PC-3 (cell line): Measurements from ENCODE around the gene GTPBP3. TPM values are rescaled to one million over a fixed set of nuclear protein-coding genes. Genes with fewer than 3 reads are reported as not detected.

Experiments used
- ATAC-seq: fragments of 200-7000 bp; cut with Tn5 transposase; 2 replicates; pipeline ENCODE4 v1.9.1; 2020; ENCODE audit warnings: mild to moderate bottlenecking, moderate library complexity
- BruUV-seq: library from RNA; stranded (reverse); fragments of 400-500 nt; replicated peaks from 2 replicates; lab custom pipeline; 2021; lab: Mats Ljungman, UMichigan
- CTCF ChIA-PET: fragments of 300-600 bp; sonication (Branson Sonifier 250); formaldehyde crosslinking; loops from one replicate; lab custom pipeline; 2022; ENCODE audit warnings: antibody characterized with exemption; lab: Charles Lee
- POLR2A ChIA-PET: fragments of 300-600 bp; sonication (Branson Sonifier 250); formaldehyde crosslinking; loops from one replicate; lab custom pipeline; 2022; ENCODE audit warnings: antibody characterized with exemption; ENCODE audit not compliant: unreplicated experiment; lab: Charles Lee
- DNase-seq: peaks from one replicate; pipeline ENCODE4 v3.0.0-alpha.2; 2015
- H2AFZ ChIP-seq: fragments of 300-600 bp; sonication (generic); 2 replicates; pipeline ENCODE4 v1.6.0; 2016; ENCODE audit warnings: antibody characterized with exemption, low read length
- H3F3A ChIP-seq: fragments of 300-600 bp; sonication (generic); one replicate; pipeline ENCODE4 v1.6.0; 2017; ENCODE audit warnings: antibody characterized with exemption, low read length, control low read depth, mild to moderate bottlenecking; ENCODE audit not compliant: unreplicated experiment
- H3K27ac ChIP-seq: fragments of 300-600 bp; sonication (generic); 2 replicates; pipeline ENCODE4 v1.5.1; 2016; ENCODE audit warnings: mild to moderate bottlenecking, low read length
- H3K27me3 ChIP-seq: fragments of 300-600 bp; sonication (generic); 2 replicates; pipeline ENCODE4 v1.6.1; 2016; ENCODE audit warnings: low read length, mixed read lengths
- H3K36me3 ChIP-seq: fragments of 300-600 bp; sonication (generic); 2 replicates; pipeline ENCODE4 v1.6.1; 2016; ENCODE audit warnings: low read depth, mixed run types, low read length, mixed read lengths
- H3K4me1 ChIP-seq: fragments of 300-600 bp; sonication (generic); 2 replicates; pipeline ENCODE4 v1.5.1; 2016; ENCODE audit warnings: low read length; ENCODE audit not compliant: insufficient read depth
- H3K4me2 ChIP-seq: fragments of 300-600 bp; sonication (generic); 2 replicates; pipeline ENCODE4 v1.6.0; 2016; ENCODE audit warnings: low read length
- H3K4me3 ChIP-seq: fragments of 300-600 bp; sonication (generic); 2 replicates; pipeline ENCODE4 v1.5.1; 2016; ENCODE audit warnings: mild to moderate bottlenecking, low read length, mixed read lengths
- H3K79me2 ChIP-seq: fragments of 300-600 bp; sonication (generic); 2 replicates; pipeline ENCODE4 v1.6.1; 2017; ENCODE audit warnings: low read length, mixed read lengths
- H3K9ac ChIP-seq: fragments of 300-600 bp; sonication (generic); 2 replicates; pipeline ENCODE4 v1.6.0; 2016; ENCODE audit warnings: mild to moderate bottlenecking, low read length
- H3K9me2 ChIP-seq: fragments of 300-600 bp; sonication (generic); replicated peaks from 2 replicates; pipeline ENCODE4 v1.6.1; 2016; ENCODE audit warnings: mixed run types, low read length, mixed read lengths
- H3K9me3 ChIP-seq: fragments of 300-600 bp; sonication (generic); 2 replicates; pipeline ENCODE4 v1.6.1; 2016; ENCODE audit warnings: low read length, mixed read lengths
- H4K20me1 ChIP-seq: fragments of 300-600 bp; sonication (generic); 2 replicates; pipeline ENCODE4 v1.6.1; 2016; ENCODE audit warnings: low read length, mixed read lengths
- EZH2 ChIP-seq: fragments of 300-600 bp; sonication (generic); IDR thresholded peaks from one replicate; pipeline ENCODE4 v1.6.1; 2017; ENCODE audit warnings: antibody characterized with exemption, mild to moderate bottlenecking, low read length; ENCODE audit not compliant: unreplicated experiment
- EZH2phosphoT487 ChIP-seq: fragments of 300-600 bp; sonication (generic); IDR thresholded peaks from 2 replicates; pipeline ENCODE4 v1.6.1; 2018; ENCODE audit warnings: mild to moderate bottlenecking, antibody characterized with exemption, low read length, borderline replicate concordance
- intact Hi-C: fragments of 100-400 bp; cut with micrococcal nuclease; formaldehyde crosslinking; loops from 2 replicates; pipeline ENCODE4 v1.9.0; 2023
- total RNA-seq: library from RNA; depleted of rRNA; stranded (reverse); fragments of >200 nt; gene quantifications from 2 replicates; pipeline ENCODE4 v1.2.3, GENCODE V29; 2014
- TF ChIP-seq, protein P1 (sequence below): fragments of 300-600 bp; sonication (generic); conservative IDR thresholded peaks from 2 replicates; pipeline ENCODE4 v1.5.1; 2017; ENCODE audit warnings: antibody characterized with exemption, low read depth, mild to moderate bottlenecking, low read length

Gene GTPBP3
- total RNA-seq, 1 experiment from 2014 or later, result 86.0 TPM

DNA sequence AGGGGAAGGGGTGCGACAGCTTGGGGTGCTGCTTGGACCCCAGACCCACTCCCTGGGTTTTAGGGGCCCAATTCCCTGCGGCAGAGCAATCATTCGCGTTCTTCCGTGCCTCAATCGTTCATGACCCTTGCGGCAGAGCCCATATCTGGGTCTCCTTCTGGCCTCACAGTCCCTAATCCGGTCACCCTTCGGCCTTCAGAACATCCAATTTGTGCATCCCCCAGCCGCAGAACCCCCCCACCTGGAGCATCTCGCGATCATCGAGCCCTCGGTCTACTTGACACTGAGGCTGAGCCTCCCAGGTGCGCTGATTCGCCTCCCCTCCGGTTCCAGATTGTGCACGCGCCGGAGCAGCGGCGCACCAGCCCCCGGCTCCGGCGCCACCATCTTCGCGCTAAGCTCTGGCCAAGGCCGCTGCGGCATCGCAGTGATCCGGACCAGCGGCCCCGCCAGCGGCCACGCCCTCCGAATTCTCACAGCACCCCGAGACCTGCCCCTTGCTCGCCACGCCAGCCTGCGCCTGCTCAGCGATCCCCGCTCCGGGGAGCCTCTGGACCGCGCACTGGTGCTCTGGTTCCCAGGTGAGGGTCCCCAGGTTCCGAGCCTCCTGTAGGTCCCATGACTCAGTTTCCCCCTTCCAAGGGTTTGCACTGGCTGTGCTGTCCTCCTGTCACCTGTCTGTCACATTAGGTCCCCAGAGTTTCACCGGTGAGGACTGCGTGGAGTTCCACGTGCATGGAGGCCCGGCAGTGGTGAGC, 501 bp downstream of the GTPBP3 start:
- Histone ChIP-seq H4K20me1 (no peaks in the 10 kb centered on the region), H3K79me2 (peaks cover 30% of the 10 kb centered on the region), H3K9me3 (no peaks in the 10 kb centered on the region), H2AFZ (peak overlapping the region; percentile 69; the same call in 1 of the 2 replicates), H3K9ac (peak overlapping the region; percentile 95), H3K4me1 (peaks cover 18% of the 10 kb centered on the region), H3F3A (no peaks in the 10 kb centered on the region), H3K36me3 (peaks cover 15% of the 10 kb centered on the region), H3K4me2 (peak overlapping the region; percentile 93), H3K4me3 (peak overlapping the region; percentile 86), H3K9me2 (no peaks in the 10 kb centered on the region), H3K27me3 (no peaks in the 10 kb centered on the region), H3K27ac (peak overlapping the region; percentile 60)
- intact Hi-C loops, result no loop called here
- DNase-seq, result peak; percentile 37
- ChIA-PET CTCF (interaction anchor here (0.6 kb wide), 1 partner anchor 33 kb away, joined by 3 read pairs; no protein-coding TSS in a partner anchor), POLR2A (interaction anchor here (0.6 kb wide), 1 partner anchor 21 kb away, joined by 14 read pairs; no protein-coding TSS in a partner anchor)
- TF ChIP-seq EZH2phosphoT487, result no peak
- no peak for TF ChIP-seq EZH2
- TF ChIP-seq, protein P1, sequence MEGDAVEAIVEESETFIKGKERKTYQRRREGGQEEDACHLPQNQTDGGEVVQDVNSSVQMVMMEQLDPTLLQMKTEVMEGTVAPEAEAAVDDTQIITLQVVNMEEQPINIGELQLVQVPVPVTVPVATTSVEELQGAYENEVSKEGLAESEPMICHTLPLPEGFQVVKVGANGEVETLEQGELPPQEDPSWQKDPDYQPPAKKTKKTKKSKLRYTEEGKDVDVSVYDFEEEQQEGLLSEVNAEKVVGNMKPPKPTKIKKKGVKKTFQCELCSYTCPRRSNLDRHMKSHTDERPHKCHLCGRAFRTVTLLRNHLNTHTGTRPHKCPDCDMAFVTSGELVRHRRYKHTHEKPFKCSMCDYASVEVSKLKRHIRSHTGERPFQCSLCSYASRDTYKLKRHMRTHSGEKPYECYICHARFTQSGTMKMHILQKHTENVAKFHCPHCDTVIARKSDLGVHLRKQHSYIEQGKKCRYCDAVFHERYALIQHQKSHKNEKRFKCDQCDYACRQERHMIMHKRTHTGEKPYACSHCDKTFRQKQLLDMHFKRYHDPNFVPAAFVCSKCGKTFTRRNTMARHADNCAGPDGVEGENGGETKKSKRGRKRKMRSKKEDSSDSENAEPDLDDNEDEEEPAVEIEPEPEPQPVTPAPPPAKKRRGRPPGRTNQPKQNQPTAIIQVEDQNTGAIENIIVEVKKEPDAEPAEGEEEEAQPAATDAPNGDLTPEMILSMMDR, result no peak
- BruUV-seq, result no TSS peak
- ATAC-seq, result 0 out of 2 replicates have a peak, but pooled peaks have one; percentile 1

DNA sequence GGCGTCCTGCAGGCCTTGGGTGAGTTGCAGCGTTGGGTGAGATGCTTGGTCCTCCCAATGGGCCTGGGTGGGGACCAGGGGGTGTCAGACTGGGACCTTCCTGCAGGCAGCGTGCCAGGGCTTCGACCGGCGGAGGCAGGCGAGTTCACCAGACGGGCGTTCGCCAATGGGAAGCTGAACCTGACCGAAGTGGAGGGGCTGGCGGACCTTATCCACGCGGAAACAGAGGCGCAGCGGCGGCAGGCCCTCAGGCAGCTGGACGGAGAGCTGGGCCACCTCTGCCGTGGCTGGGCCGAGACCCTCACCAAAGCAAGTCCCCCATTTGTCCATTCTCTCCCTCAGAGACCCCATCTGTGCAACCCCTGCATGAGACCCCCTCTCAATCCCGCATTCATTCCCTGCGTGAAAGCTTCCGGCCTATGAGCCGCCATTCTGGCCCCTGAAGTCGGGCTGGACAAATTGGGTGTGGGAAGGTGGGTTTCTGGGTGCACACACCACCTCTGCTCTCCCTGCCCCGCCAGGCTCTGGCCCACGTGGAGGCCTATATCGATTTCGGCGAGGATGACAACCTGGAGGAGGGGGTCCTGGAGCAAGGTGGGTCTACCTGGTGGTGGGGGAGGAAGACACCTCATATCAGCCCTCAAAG, 1.2 kb downstream of the GTPBP3 start:
- Histone ChIP-seq H3K9me2 (no peaks in the 10 kb centered on the region), H4K20me1 (no peaks in the 10 kb centered on the region), H3K27me3 (no peaks in the 10 kb centered on the region), H3K79me2 (peaks cover 30% of the 10 kb centered on the region), H3K4me3 (peak overlapping the region; percentile 86), H3K9ac (peak overlapping the region; percentile 95), H3K4me1 (peaks cover 18% of the 10 kb centered on the region), H3K9me3 (no peaks in the 10 kb centered on the region), H3K36me3 (peaks cover 11% of the 10 kb centered on the region; the same call in 1 of the 2 replicates), H2AFZ (no peak overlapping the region), H3F3A (no peaks in the 10 kb centered on the region), H3K4me2 (peak overlapping the region; percentile 93), H3K27ac (no peak overlapping the region)
- intact Hi-C loops, result no loop called here
- TF ChIP-seq EZH2 (no peak), EZH2phosphoT487 (no peak)
- TF ChIP-seq, protein P1, result no peak
- ATAC-seq (no peak), DNase-seq (no peak)
- no TSS peak for BruUV-seq
- ChIA-PET CTCF (interaction anchor here (0.6 kb wide), 1 partner anchor 34 kb away, joined by 3 read pairs; no protein-coding TSS in a partner anchor), POLR2A (no interaction called here)
